PFSK-1 (cell line): ENCODE measurements around the gene UVRAG.

Experiments used
- FOXP2 ChIP-seq: optimal IDR thresholded peaks from 2 replicates; pipeline ENCODE3; 2011; ENCODE audit warnings: borderline replicate concordance, control low read depth, inconsistent platforms; ENCODE audit not compliant: insufficient read depth; ENCODE audit errors: extremely low read length, extremely low read depth
- POLR2AphosphoS5 ChIP-seq: IDR thresholded peaks from 2 replicates; pipeline ENCODE4 v1.6.1; 2012; ENCODE audit warnings: low read depth, mild to moderate bottlenecking, control low read depth, low read length, moderate library complexity
- REST ChIP-seq, 2 experiments: IDR thresholded peaks; 2 replicates each; pipeline versions ENCODE4 v1.6.1 to v1.8.0; 2011 to 2012; ENCODE audit warnings: low read depth in 2 of 2, low read length in 2 of 2, control low read depth in 1 of 2, inconsistent platforms in 1 of 2, mild to moderate bottlenecking in 1 of 2, moderate library complexity in 1 of 2; ENCODE audit not compliant: insufficient read depth in 1 of 2
- SIN3A ChIP-seq: IDR thresholded peaks from 2 replicates; pipeline ENCODE4 v1.6.1; 2012; ENCODE audit warnings: mild to moderate bottlenecking, low read length, moderate library complexity, borderline replicate concordance; ENCODE audit not compliant: insufficient read depth
- TAF1 ChIP-seq: IDR thresholded peaks from 2 replicates; pipeline ENCODE4 v1.6.1; 2012; ENCODE audit warnings: low read length, control low read depth, borderline replicate concordance; ENCODE audit not compliant: insufficient read depth

- TF ChIP-seq TAF1, result no peak
- TF ChIP-seq POLR2AphosphoS5, result no peak
- TF ChIP-seq SIN3A, result no peak
- no peak for TF ChIP-seq REST (IDR thresholded peaks at IDR 0.05; ENCODE audit: insufficient read depth in 1 of 2, low read depth in 2 of 2, low read length in 2 of 2)
- no peak for TF ChIP-seq FOXP2
Observed at GRCh38 chr11:75938543-75938942, 123.5 kb downstream of the UVRAG start.
